ENCODE measurements around the gene CETP. TPM values are rescaled to one million over a fixed set of nuclear protein-coding genes. Genes with fewer than 3 reads are reported as not detected.
"Not testable (repeated sequence)": the region's sequence is repeated elsewhere in the genome, so short reads cannot be mapped to it uniquely, and the experiment has no call there.

CETP gene
- total and polyA plus RNA-seq, 5 experiments from 2014 or later: 0.20 to 0.27 (median 0.21) TPM; not detected in 2

DNA sequence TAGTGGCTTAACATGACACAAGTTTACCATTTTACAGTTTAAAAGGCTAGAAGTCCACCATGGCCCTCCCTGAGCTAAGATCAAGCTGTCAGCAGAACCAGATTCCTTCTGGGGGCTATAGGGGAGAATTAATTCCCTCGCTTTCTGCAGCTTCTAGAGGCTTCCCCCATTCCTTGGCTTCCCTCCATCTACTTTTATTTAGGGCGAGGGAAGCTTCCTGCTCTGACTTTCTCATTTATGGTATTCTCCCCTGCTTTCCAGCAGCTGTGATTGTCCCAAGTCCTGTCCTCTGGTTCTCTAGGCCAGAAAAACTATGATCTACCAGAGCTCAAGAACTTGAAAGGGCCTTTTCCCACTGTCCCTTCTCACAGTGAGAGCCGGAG, 4.3 kb downstream of the CETP start:
- no peaks in the 10 kb centered on the region for H3K9me3 Mint-ChIP-seq
- ATAC-seq: no peak
- H3K27ac Mint-ChIP-seq: peak overlapping the region; percentile 66 to 94 (median 87)

GRCh38 chr16:56967733-56968132, 6.0 kb downstream of the CETP start:
- no peak for DNase-seq
- Mint-ChIP-seq H3K27ac (peak overlapping the region in 1 of 10 donors; percentile 28), H3K36me3 (no peaks in the 10 kb centered on the region), H3K4me3 (no peak overlapping the region), H3K9me3 (no peaks in the 10 kb centered on the region), H3K4me1 (peaks cover 24 to 47% (median 42%) of the 10 kb centered on the region in 4 donors), H3K27me3 (no peaks in the 10 kb centered on the region)
- ATAC-seq: no peak
- POLR2A ChIA-PET: interaction anchor here (3.6 to 15.9 kb wide), 2 partner anchors 9 to 17 kb away, joined by 30 to 231 read pairs; partner anchors contain the start of gene NLRC5

More for the DNA sequence above, 4.3 kb downstream of the CETP start:
- Mint-ChIP-seq H3K27me3 (no peaks in the 10 kb centered on the region), H3K4me3 (peak overlapping the region in 8 of 10 donors; percentile 22 to 74 (median 55)), H3K36me3 (no peaks in the 10 kb centered on the region), H3K4me1 (peaks cover 20 to 37% (median 32%) of the 10 kb centered on the region in 4 donors)
- POLR2A ChIA-PET: interaction anchor here (0.7 to 15.9 kb wide), 13 partner anchors 11 to 1665 kb away, joined by 3 to 231 read pairs (median 8); partner anchors contain the start of genes HERPUD1 and NLRC5
- DNase-seq: no peak

DNA sequence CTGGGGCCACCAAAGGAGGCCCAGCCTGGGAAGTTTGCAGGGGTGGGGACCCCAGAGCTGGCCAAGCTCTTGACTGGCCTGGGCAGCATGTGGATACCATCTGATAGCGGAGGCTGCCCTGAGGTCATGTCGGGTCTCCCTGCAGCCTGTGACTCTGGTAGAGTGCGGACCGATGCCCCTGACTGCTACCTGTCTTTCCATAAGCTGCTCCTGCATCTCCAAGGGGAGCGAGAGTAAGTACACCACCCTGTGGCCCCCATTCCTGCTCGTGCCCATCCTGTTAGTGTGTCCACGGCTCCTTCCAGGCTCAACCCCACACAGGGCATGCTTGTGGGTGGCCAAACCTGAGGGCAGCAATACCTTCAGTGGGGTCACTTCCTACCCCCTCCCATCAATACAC, 8.0 kb downstream of the CETP start:
- DNase-seq (no peak), ATAC-seq (no peak)
- Mint-ChIP-seq H3K27me3 (no peaks in the 10 kb centered on the region), H3K27ac (no peak overlapping the region), H3K4me1 (peaks cover 25 to 57% (median 54%) of the 10 kb centered on the region in 4 donors), H3K36me3 (no peaks in the 10 kb centered on the region), H3K9me3 (no peaks in the 10 kb centered on the region), H3K4me3 (no peak overlapping the region)
- POLR2A ChIA-PET: interaction anchor here (1.0 to 15.9 kb wide), 6 partner anchors 10 to 72 kb away, joined by 3 to 231 read pairs (median 8); partner anchors contain the start of gene NLRC5

GRCh38 chr16:56970934-56971767, 9.4 kb downstream of the CETP start:
- POLR2A ChIA-PET: interaction anchor here (0.6 to 15.9 kb wide), 13 partner anchors 14 to 107 kb away, joined by 3 to 231 read pairs (median 6); partner anchors contain the start of gene NLRC5
- Mint-ChIP-seq H3K27ac (peak overlapping the region in 8 of 10 donors; percentile 4 to 90 (median 64)), H3K36me3 (no peaks in the 10 kb centered on the region), H3K4me1 (peaks cover 24 to 57% (median 54%) of the 10 kb centered on the region in 4 donors), H3K4me3 (peak overlapping the region in 1 of 10 donors; percentile 70), H3K27me3 (no peaks in the 10 kb centered on the region), H3K9me3 (no peaks in the 10 kb centered on the region)
- no peak for DNase-seq
- ATAC-seq: peak; percentile 23 to 34

DNA sequence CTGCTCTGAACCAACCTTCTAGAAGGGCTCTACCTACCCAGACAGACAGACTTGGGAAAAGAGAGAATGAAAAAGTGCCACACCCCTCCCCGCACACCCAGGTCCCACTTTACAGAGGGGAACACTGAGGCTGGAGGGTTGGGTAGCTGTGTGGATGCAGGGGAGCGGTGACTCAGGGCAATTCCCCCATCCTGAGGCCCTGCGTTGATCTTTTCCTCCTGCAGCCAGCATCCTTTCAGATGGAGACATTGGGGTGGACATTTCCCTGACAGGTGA, 10.0 kb downstream of the CETP start:
- H3K27ac Mint-ChIP-seq: peak overlapping the region in 5 of 10 donors; percentile 4 to 90 (median 63)
- H3K4me1 Mint-ChIP-seq: peaks cover 26 to 60% (median 56%) of the 10 kb centered on the region in 4 donors
- POLR2A ChIA-PET: interaction anchor here (0.6 to 15.9 kb wide), 9 partner anchors 13 to 107 kb away, joined by 3 to 231 read pairs (median 5); partner anchors contain the start of gene NLRC5
- no peak overlapping the region for H3K4me3 Mint-ChIP-seq
- ATAC-seq (no peak), DNase-seq (no peak)
- no peaks in the 10 kb centered on the region for H3K27me3 Mint-ChIP-seq
- no peaks in the 10 kb centered on the region for H3K36me3 Mint-ChIP-seq
- H3K9me3 Mint-ChIP-seq: no peaks in the 10 kb centered on the region

DNA sequence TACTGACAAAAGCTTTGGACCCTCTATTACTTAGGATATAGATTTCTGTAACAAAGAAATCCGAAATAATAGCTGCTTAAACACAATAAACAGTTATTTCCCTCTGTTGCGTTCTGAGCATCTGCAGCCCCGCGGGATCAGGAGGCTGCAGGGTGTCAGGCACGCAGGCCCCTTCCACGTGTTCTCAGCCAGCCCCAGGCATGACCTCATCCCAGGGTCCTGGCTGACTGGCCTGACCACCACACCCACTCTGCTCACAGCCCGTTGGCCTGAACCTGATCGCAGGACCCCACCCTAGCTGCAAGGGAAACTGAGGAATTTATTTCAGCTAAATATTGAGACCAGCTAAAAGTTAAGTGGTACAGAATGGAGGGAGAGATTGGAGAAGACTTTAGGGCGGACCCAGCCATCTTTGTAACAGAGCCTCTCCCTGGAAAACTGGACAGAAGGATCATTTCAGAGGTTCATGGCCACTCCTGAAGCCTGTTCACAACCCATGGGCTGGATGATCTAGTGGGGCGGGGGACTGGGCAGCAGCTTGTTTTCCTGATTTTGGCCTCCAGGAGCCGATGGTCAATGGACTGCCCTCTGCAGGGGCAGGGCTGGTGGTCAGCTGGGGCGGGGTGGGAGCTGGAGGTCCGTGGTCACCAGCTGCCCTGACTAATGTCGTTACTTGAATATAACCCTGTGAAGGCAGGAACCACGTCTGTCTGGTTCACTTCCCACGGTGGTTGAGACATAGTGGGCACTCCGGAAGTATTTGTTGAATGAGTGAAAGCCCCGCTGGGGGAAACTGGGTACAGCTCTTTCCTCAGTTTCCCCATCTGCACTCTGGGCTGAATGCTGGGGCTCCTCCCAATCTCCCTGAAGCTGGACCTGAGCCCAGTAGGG, 10.9 kb downstream of the CETP start:
- H3K9me3 Mint-ChIP-seq: no peaks in the 10 kb centered on the region
- ATAC-seq: no peak
- peaks cover 31 to 66% (median 64%) of the 10 kb centered on the region in 4 donors for H3K4me1 Mint-ChIP-seq
- peak overlapping the region in 4 of 10 donors; percentile 34 to 78 (median 58) for H3K27ac Mint-ChIP-seq
- POLR2A ChIA-PET: interaction anchor here (0.8 to 15.9 kb wide), 9 partner anchors 13 to 80 kb away, joined by 3 to 231 read pairs (median 4); partner anchors contain the start of gene NLRC5
- H3K27me3 Mint-ChIP-seq: no peaks in the 10 kb centered on the region
- DNase-seq: no peak
- peak overlapping the region in 1 of 10 donors; percentile 22 for H3K4me3 Mint-ChIP-seq
- no peaks in the 10 kb centered on the region for H3K36me3 Mint-ChIP-seq

DNA sequence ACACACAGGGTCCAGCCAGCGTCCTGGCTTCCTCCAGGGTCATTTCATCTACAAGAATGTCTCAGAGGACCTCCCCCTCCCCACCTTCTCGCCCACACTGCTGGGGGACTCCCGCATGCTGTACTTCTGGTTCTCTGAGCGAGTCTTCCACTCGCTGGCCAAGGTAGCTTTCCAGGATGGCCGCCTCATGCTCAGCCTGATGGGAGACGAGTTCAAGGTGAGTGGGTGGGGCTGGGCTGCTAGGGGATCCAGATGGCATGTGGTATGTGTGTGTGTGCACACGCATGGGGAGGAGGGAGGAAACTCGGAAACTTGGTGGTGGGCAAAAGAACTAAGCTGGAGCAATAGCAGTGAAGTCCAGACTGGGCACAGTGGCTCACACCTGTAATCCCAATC, 11.5 kb downstream of the CETP start:
- Mint-ChIP-seq H3K27me3 (no peaks in the 10 kb centered on the region), H3K9me3 (no peaks in the 10 kb centered on the region), H3K4me3 (peak overlapping the region in 2 of 10 donors; percentile 39 to 45), H3K27ac (peak overlapping the region in 7 of 10 donors; percentile 16 to 83 (median 77)), H3K4me1 (peaks cover 31 to 73% (median 70%) of the 10 kb centered on the region in 4 donors), H3K36me3 (no peaks in the 10 kb centered on the region)
- DNase-seq: no peak
- no peak for ATAC-seq
- POLR2A ChIA-PET: interaction anchor here (1.5 to 15.9 kb wide), 3 partner anchors 12 to 80 kb away, joined by 3 to 231 read pairs (median 7); partner anchors contain the start of gene NLRC5

DNA sequence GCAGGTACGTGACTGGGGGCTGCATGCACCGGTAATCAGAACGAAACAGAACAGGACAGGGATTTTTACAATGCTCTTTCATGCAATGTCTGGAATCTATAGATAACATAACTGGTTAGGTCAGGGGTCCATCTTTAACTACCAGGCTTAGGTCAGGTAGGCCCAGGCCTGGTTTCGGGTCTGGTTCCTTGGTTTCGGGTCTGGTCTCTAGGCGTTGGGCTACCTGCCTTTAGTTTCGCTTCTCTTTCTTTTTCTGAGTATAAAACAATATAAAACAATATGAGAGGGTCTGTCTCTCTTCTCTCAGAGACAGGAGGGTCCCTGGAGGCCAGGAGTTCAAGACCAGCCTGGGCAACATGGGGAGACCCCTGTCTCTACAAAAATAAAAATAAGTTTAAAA, 12.1 kb downstream of the CETP start:
- Mint-ChIP-seq H3K4me3 (peak overlapping the region in 5 of 10 donors; percentile 19 to 54 (median 39)), H3K4me1 (peaks cover 31 to 77% (median 71%) of the 10 kb centered on the region in 4 donors), H3K27ac (peak overlapping the region in 9 of 10 donors; percentile 16 to 87 (median 79))
- not testable (repeated sequence) for H3K27me3 Mint-ChIP-seq, DNase-seq, ATAC-seq, H3K9me3 Mint-ChIP-seq, H3K36me3 Mint-ChIP-seq
- POLR2A ChIA-PET: interaction anchor here (1.5 to 15.9 kb wide), 3 partner anchors 11 to 79 kb away, joined by 3 to 231 read pairs (median 5); partner anchors contain the start of gene NLRC5

- Mint-ChIP-seq H3K9me3 (no peaks in the 10 kb centered on the region), H3K4me3 (peak overlapping the region in 6 of 10 donors; percentile 2 to 65 (median 54)), H3K27ac (peak overlapping the region in 9 of 10 donors; percentile 40 to 93 (median 87)), H3K36me3 (no peaks in the 10 kb centered on the region), H3K27me3 (no peaks in the 10 kb centered on the region), H3K4me1 (peaks cover 33 to 81% (median 77%) of the 10 kb centered on the region in 4 donors)
- ATAC-seq: peak in 1 of 2 donors; percentile 39
- no peak for DNase-seq
- POLR2A ChIA-PET: interaction anchor here (0.5 to 15.9 kb wide), 8 partner anchors 8 to 82 kb away, joined by 3 to 231 read pairs (median 4); partner anchors contain the start of gene NLRC5
Measured at GRCh38 chr16:56974549-56975300, 13.0 kb downstream of the CETP start.

GRCh38 chr16:56975714-56976113, 14.0 kb downstream of the CETP start:
- Mint-ChIP-seq H3K27me3 (no peaks in the 10 kb centered on the region), H3K4me1 (peaks cover 34 to 88% (median 84%) of the 10 kb centered on the region in 4 donors), H3K27ac (peak overlapping the region; percentile 42 to 93 (median 87)), H3K9me3 (no peaks in the 10 kb centered on the region), H3K36me3 (no peaks in the 10 kb centered on the region), H3K4me3 (peak overlapping the region; percentile 5 to 82 (median 54))
- ATAC-seq (peak; percentile 66 to 71), DNase-seq (no peak)
- POLR2A ChIA-PET: interaction anchor here (0.6 to 15.9 kb wide), 13 partner anchors 9 to 253 kb away, joined by 3 to 231 read pairs (median 4); partner anchors contain the start of gene NLRC5

DNA sequence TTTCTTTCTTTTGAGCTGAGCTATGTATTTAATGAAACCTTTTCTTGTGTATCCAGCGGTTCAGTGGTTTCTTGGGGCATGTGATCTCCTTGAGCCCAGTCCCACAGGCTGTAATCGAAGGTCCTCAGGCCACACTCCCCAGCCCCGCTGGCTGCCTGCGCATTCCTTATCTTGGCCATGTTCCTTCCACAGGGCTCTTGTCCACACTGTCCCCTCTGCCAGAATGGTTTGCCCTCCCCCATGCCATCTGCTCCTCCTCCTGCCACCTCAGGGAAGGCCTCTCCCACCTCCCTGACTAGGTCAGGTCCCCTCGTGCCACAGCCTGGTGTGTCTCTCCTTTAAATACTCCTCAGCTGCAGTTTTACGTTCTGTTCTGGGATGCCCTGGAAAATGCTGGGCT, 15.5 kb downstream of the CETP start:
- H3K27ac Mint-ChIP-seq: peak overlapping the region in 8 of 10 donors; percentile 34 to 89 (median 64)
- peak overlapping the region in 1 of 10 donors; percentile 33 for H3K4me3 Mint-ChIP-seq
- ATAC-seq (no peak), DNase-seq (no peak)
- POLR2A ChIA-PET: interaction anchor here (0.7 to 15.9 kb wide), 9 partner anchors 8 to 67 kb away, joined by 3 to 231 read pairs (median 3); partner anchors contain the start of gene NLRC5
- no peaks in the 10 kb centered on the region for H3K27me3 Mint-ChIP-seq
- H3K36me3 Mint-ChIP-seq: peaks cover 0 to 6% (median 6%) of the 10 kb centered on the region in 3 donors
- H3K4me1 Mint-ChIP-seq: peaks cover 43 to 92% (median 90%) of the 10 kb centered on the region in 4 donors
- H3K9me3 Mint-ChIP-seq: no peaks in the 10 kb centered on the region

All from naive thymus-derived CD8-positive, alpha-beta T cell (primary cell).